ENCODE measurements around the gene SLC23A1.
"Not testable (repeated sequence)": the region's sequence is repeated elsewhere in the genome, so short reads cannot be mapped to it uniquely, and the experiment has no call there.

The SLC23A1 gene

GRCh38 chr5:139368613-139369012 is 14.5 kb downstream of the SLC23A1 start:
- no peak for DNase-seq

GRCh38 chr5:139364466-139364865 is 18.6 kb downstream of the SLC23A1 start:
- DNase-seq: no peak

GRCh38 chr5:139363937-139364336 is 19.2 kb downstream of the SLC23A1 start:
- no peak for DNase-seq

- no peak for DNase-seq
These were observed 21.2 kb downstream of the SLC23A1 start for GRCh38 chr5:139361835-139362429.

- DNase-seq: no peak
These were observed 22.7 kb downstream of the SLC23A1 start for GRCh38 chr5:139360384-139360783.

- no peak for DNase-seq
These were observed 25.0 kb downstream of the SLC23A1 start for GRCh38 chr5:139358064-139358463.

GRCh38 chr5:139355900-139356299 is 27.2 kb downstream of the SLC23A1 start:
- DNase-seq: not testable (repeated sequence)

- no peak for DNase-seq
These were observed 28.9 kb downstream of the SLC23A1 start for GRCh38 chr5:139354186-139354585.

- not testable (repeated sequence) for DNase-seq
These were observed 35.2 kb downstream of the SLC23A1 start for GRCh38 chr5:139347863-139348262.

GRCh38 chr5:139345442-139345841 is 37.7 kb downstream of the SLC23A1 start:
- DNase-seq: not testable (repeated sequence)

GRCh38 chr5:139344177-139344576 is 38.9 kb downstream of the SLC23A1 start:
- DNase-seq: no peak

- DNase-seq: no peak
These were observed 39.6 kb downstream of the SLC23A1 start for GRCh38 chr5:139343476-139343875.

GRCh38 chr5:139342423-139342723 is 40.7 kb downstream of the SLC23A1 start:
- no peak for DNase-seq

- peak; percentile 93 for DNase-seq
These were observed 41.2 kb downstream of the SLC23A1 start, which contains the start of gene PAIP2 for GRCh38 chr5:139341689-139342422. Gene PAIP2 (plus strand): TSS chr5:139341854. CDS start chr5:139363785, 21,931 bp downstream.

- no peak for DNase-seq
These were observed 41.9 kb downstream of the SLC23A1 start for GRCh38 chr5:139341187-139341688.

GRCh38 chr5:139340051-139340450 is 43.0 kb downstream of the SLC23A1 start:
- DNase-seq: no peak

- DNase-seq: no peak
These were observed 47.3 kb downstream of the SLC23A1 start for GRCh38 chr5:139335811-139336210.

Measured in NCI-H1092 (cell line).